ENCODE results near the gene CISD3. TPM values are rescaled to one million over a fixed set of nuclear protein-coding genes. Genes with fewer than 3 reads are reported as not detected.

CISD3 gene
- total and polyA plus RNA-seq, 2 of the 8 experiments (the other 6 are each of a cell fraction or from before 2014, with no cell fraction given): 9.4 to 11.1 TPM

DNA sequence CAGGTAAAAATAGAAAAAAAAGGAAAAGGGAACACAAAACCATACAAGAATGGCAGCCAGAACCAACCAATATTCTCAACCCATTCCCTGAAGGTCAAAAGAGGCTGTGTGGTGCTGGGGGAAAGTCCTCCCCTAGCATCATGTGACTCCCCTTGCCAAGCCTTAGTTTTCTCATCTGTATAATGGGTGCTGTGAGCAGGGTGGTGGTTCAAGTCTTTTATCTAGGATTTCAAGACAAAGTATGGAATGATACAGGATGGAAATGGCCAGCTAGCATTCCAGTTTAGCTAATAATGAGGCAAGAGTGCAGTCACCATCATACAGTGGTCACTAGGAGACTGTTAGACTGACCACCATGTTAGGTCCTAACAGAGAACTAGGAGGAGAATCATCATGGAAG lies 43.1 kb downstream of the CISD3 start:
- no peak overlapping the region for H3K27ac ChIP-seq (ENCODE audit: low read depth, low read length)
- DNase-seq (ENCODE audit: low read depth in 1 of 2, low spot score in 2 of 2) (no peak), FAIRE-seq (no peak)
- ChIA-PET CTCF (ENCODE audit: partially characterized antibody) (interaction anchor here (1.1 kb wide), 1 partner anchor 15 kb away, joined by 3 read pairs; no protein-coding TSS in a partner anchor), POLR2A (ENCODE audit: partially characterized antibody) (interaction anchor here (0.8 to 2.1 kb wide), 3 partner anchors 9 to 19 kb away, joined by 4 to 7 read pairs (median 6); no protein-coding TSS in a partner anchor)
- no peak overlapping the region for H2BK20ac ChIP-seq (ENCODE audit: low read length)
- H2BK120ac ChIP-seq (replicated peaks; ENCODE audit: low read depth, low read length): no peak overlapping the region
- no peak overlapping the region for H3K9ac ChIP-seq (replicated peaks in 1 of 4; ENCODE audit: extremely low read depth in 1 of 4, low read depth in 3 of 4, low read length in 3 of 4)
- H2AK5ac ChIP-seq (ENCODE audit: low read depth, low read length): no peak overlapping the region
- peaks cover 19 to 65% (median 50%) of the 10 kb centered on the region in 4 experiments for H3K36me3 ChIP-seq (ENCODE audit: control insufficient read depth in 2 of 4, insufficient read depth in 4 of 4, low read length in 3 of 4)
- no peak overlapping the region for H3K4me2 ChIP-seq (ENCODE audit: insufficient read depth in 1 of 2, low read depth in 2 of 2, low read length in 2 of 2)
- no peak overlapping the region for H2AFZ ChIP-seq (ENCODE audit: low read length)
- H3K23ac ChIP-seq (ENCODE audit: insufficient read length): no peak overlapping the region
- H4K5ac ChIP-seq (ENCODE audit: insufficient read length, low read depth, low read length): no peak overlapping the region
- H3K4ac ChIP-seq (replicated peaks; ENCODE audit: insufficient read length, low read depth, low read length): no peak overlapping the region
- H3K79me2 ChIP-seq (ENCODE audit: control insufficient read depth in 1 of 2, insufficient read depth in 2 of 2, low read length in 2 of 2): no peaks in the 10 kb centered on the region
- peaks cover 0 to 5% of the 10 kb centered on the region in 2 experiments for H4K20me1 ChIP-seq (replicated peaks in 1 of 2; ENCODE audit: control insufficient read depth in 1 of 2, insufficient read depth in 2 of 2, low read length in 2 of 2)
- no peak overlapping the region for H2BK15ac ChIP-seq (ENCODE audit: low read length)
- no peak overlapping the region for H4K8ac ChIP-seq (ENCODE audit: extremely low read depth, insufficient read depth, low read length)
- H3K27me3 ChIP-seq (replicated peaks in 1 of 4; ENCODE audit: control insufficient read depth in 3 of 4, extremely low read depth in 1 of 4, insufficient read depth in 3 of 4, low read length in 3 of 4): no peaks in the 10 kb centered on the region
- no peak overlapping the region for H3K14ac ChIP-seq (ENCODE audit: insufficient read length)
- no peak overlapping the region for H3K4me3 ChIP-seq (ENCODE audit: extremely low read depth in 1 of 4, insufficient read depth in 2 of 4, low read depth in 3 of 4, low read length in 4 of 4)
- H3K79me1 ChIP-seq (ENCODE audit: low read depth, low read length): no peaks in the 10 kb centered on the region
- H2BK5ac ChIP-seq (ENCODE audit: low read depth, low read length): no peak overlapping the region
- H3K9me3 ChIP-seq (ENCODE audit: insufficient read depth in 2 of 2, low read depth in 1 of 2, low read length in 1 of 2): no peaks in the 10 kb centered on the region
- H3K4me1 ChIP-seq (replicated peaks in 1 of 4; ENCODE audit: control insufficient read depth in 3 of 4, insufficient read depth in 4 of 4, low read length in 3 of 4): no peaks in the 10 kb centered on the region
- H3K23me2 ChIP-seq (ENCODE audit: low read depth, low read length): no peaks in the 10 kb centered on the region
- no peak overlapping the region for H2BK12ac ChIP-seq (ENCODE audit: low read depth, low read length)
- H4K91ac ChIP-seq (replicated peaks; ENCODE audit: insufficient read length, low read length): no peak overlapping the region
- H3K18ac ChIP-seq (ENCODE audit: extremely low read depth, low read length): no peak overlapping the region
- no peak overlapping the region for H3K56ac ChIP-seq (replicated peaks; ENCODE audit: insufficient read length, low read depth, low read length)
- TF ChIP-seq POLR2AphosphoS5 (IDR thresholded peaks at IDR 0.05; ENCODE audit: low read depth, low read length) (no peak), EZH2 (IDR thresholded peaks at IDR 0.05; ENCODE audit: low read depth, low read length, severe bottlenecking) (no peak), KDM4A (IDR thresholded peaks at IDR 0.05; ENCODE audit: low read depth, low read length, severe bottlenecking) (no peak), SP4 (IDR thresholded peaks at IDR 0.05; ENCODE audit: low read length) (no peak), TBP (IDR thresholded peaks at IDR 0.05; ENCODE audit: low read depth, low read length) (no peak), CBX8 (IDR thresholded peaks at IDR 0.05; ENCODE audit: borderline replicate concordance, low read depth, low read length) (no peak), SAP30 (IDR thresholded peaks at IDR 0.05; ENCODE audit: insufficient read depth, insufficient replicate concordance, low read length) (no peak), SP1 (IDR thresholded peaks at IDR 0.05; ENCODE audit: low read depth, low read length) (no peak), POLR2A (IDR thresholded peaks at IDR 0.05; ENCODE audit: control extremely low read depth in 1 of 2, low read depth in 2 of 2, low read length in 2 of 2) (no peak), SRF (IDR thresholded peaks at IDR 0.05; ENCODE audit: low read depth, low read length) (no peak), NANOG (IDR thresholded peaks at IDR 0.05; ENCODE audit: insufficient read depth, low read depth, low read length, poor library complexity, severe bottlenecking) (no peak), CREB1 (IDR thresholded peaks at IDR 0.05) (no peak), JUN (IDR thresholded peaks at IDR 0.05; ENCODE audit: low read depth, low read length) (no peak), PHF8 (conservative IDR thresholded peaks at IDR 0.05; ENCODE audit: low read depth, low read length) (no peak), KDM5A (IDR thresholded peaks at IDR 0.05; ENCODE audit: low read length) (no peak), CBX5 (IDR thresholded peaks at IDR 0.05; ENCODE audit: low read depth, low read length) (no peak)

All from H1 (cell line).